ENCODE results near the gene STKLD1.

The STKLD1 gene

DNA sequence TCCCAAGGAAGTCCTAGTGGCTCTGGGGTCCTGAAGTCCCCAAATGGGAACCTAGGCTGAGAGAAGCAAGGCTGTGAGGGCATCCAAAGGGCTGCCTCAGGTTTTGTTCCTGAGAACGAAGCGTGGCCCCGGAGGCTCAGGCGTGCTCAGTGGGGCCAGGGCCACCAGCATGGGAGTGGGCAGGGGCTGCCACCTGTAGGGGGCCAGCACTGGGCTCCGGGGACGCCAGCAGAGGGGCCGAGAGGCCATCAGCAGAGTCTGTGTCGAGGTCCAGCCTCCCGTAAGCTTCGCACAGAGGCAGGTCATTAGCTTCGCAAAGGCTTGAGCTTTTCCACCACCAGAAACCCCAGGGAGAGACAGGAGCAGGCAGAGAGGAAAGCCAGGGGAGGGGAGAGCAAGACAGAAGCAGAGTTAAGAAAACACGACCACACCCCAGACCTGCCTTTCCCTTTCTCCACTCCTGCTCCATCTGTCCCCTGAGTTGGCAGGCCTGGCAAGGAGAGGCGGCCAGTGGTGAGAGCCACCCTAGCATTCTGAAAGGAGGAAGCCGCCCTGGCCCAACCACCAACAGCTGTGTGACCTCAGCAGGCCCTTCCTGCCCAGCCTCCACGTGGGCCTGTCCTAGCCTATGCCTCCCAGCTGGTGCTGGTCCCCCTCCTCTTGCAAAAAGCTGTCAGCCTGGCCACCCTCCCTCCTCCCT lies 34.6 kb upstream of the STKLD1 start:
- H3K36me3 ChIP-seq (ENCODE audit: low read depth): peaks cover 70% of the 10 kb centered on the region
- ATAC-seq (ENCODE audit: low read depth) (no peak), DNase-seq (ENCODE audit: low spot score) (no peak)
- H3K4me3 ChIP-seq (ENCODE audit: severe bottlenecking): no peak overlapping the region
- no peaks in the 10 kb centered on the region for H3K9me3 ChIP-seq (ENCODE audit: severe bottlenecking)
- TF ChIP-seq, protein P1, sequence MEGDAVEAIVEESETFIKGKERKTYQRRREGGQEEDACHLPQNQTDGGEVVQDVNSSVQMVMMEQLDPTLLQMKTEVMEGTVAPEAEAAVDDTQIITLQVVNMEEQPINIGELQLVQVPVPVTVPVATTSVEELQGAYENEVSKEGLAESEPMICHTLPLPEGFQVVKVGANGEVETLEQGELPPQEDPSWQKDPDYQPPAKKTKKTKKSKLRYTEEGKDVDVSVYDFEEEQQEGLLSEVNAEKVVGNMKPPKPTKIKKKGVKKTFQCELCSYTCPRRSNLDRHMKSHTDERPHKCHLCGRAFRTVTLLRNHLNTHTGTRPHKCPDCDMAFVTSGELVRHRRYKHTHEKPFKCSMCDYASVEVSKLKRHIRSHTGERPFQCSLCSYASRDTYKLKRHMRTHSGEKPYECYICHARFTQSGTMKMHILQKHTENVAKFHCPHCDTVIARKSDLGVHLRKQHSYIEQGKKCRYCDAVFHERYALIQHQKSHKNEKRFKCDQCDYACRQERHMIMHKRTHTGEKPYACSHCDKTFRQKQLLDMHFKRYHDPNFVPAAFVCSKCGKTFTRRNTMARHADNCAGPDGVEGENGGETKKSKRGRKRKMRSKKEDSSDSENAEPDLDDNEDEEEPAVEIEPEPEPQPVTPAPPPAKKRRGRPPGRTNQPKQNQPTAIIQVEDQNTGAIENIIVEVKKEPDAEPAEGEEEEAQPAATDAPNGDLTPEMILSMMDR (IDR thresholded peaks at IDR 0.05; ENCODE audit: poor library complexity, severe bottlenecking): no peak
- no peak overlapping the region for H3K27ac ChIP-seq (ENCODE audit: poor library complexity, severe bottlenecking)
- no peaks in the 10 kb centered on the region for H3K4me1 ChIP-seq (ENCODE audit: insufficient read depth, poor library complexity, severe bottlenecking)
- no peaks in the 10 kb centered on the region for H3K27me3 ChIP-seq (ENCODE audit: insufficient read depth, poor library complexity, severe bottlenecking)

DNA sequence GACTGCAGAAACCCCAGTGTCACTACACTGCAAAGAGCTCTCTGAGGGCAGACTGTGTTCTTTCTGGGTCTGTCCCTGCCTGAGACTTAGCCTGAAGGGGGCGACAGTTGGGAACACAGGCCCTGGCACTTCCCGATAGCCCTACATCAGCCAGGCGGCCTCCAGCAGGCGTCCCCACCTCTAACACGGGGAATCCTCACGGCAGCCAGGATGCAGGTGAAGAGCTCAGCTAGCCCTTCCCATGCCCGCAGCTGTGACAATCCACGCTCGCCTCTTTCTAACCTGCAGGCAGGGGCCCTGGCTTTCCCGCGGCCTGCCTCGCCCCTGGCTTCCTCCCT lies 34.1 kb upstream of the STKLD1 start:
- TF ChIP-seq, protein P1 (IDR thresholded peaks at IDR 0.05; ENCODE audit: poor library complexity, severe bottlenecking): peak; percentile 4
- Histone ChIP-seq H3K36me3 (ENCODE audit: low read depth) (peaks cover 70% of the 10 kb centered on the region), H3K4me3 (ENCODE audit: severe bottlenecking) (no peak overlapping the region), H3K4me1 (ENCODE audit: insufficient read depth, poor library complexity, severe bottlenecking) (no peaks in the 10 kb centered on the region), H3K27me3 (ENCODE audit: insufficient read depth, poor library complexity, severe bottlenecking) (no peaks in the 10 kb centered on the region), H3K27ac (ENCODE audit: poor library complexity, severe bottlenecking) (no peak overlapping the region), H3K9me3 (ENCODE audit: severe bottlenecking) (no peaks in the 10 kb centered on the region)
- ATAC-seq (ENCODE audit: low read depth): no peak
- DNase-seq (ENCODE audit: low spot score): no peak

DNA sequence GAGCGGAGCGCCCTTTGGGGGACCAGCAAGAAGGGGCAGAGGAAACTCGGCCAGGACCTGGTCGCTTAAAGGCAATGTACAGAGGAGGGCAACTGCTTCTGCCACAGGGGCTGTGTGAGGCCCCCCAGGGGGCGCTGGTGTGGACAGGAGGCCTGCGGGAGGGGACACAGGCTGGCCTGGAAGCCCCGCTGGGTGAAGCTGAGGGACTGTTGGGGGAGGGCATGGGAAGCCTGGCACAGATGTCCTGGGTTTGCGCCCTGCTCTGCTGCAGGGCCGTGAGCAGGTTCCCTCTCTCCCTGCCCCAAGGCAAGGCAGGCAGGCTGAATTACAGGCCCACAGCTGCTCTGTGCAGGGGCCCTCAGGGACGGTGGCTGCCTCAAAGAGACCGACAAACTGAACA lies 33.6 kb upstream of the STKLD1 start:
- no peak overlapping the region for H3K4me3 ChIP-seq (ENCODE audit: severe bottlenecking)
- DNase-seq (ENCODE audit: low spot score) (no peak), ATAC-seq (ENCODE audit: low read depth) (no peak)
- no peaks in the 10 kb centered on the region for H3K9me3 ChIP-seq (ENCODE audit: severe bottlenecking)
- TF ChIP-seq, protein P1 (IDR thresholded peaks at IDR 0.05; ENCODE audit: poor library complexity, severe bottlenecking): no peak
- H3K27ac ChIP-seq (ENCODE audit: poor library complexity, severe bottlenecking): no peak overlapping the region
- peaks cover 70% of the 10 kb centered on the region for H3K36me3 ChIP-seq (ENCODE audit: low read depth)
- H3K4me1 ChIP-seq (ENCODE audit: insufficient read depth, poor library complexity, severe bottlenecking): no peaks in the 10 kb centered on the region
- H3K27me3 ChIP-seq (ENCODE audit: insufficient read depth, poor library complexity, severe bottlenecking): no peaks in the 10 kb centered on the region

DNA sequence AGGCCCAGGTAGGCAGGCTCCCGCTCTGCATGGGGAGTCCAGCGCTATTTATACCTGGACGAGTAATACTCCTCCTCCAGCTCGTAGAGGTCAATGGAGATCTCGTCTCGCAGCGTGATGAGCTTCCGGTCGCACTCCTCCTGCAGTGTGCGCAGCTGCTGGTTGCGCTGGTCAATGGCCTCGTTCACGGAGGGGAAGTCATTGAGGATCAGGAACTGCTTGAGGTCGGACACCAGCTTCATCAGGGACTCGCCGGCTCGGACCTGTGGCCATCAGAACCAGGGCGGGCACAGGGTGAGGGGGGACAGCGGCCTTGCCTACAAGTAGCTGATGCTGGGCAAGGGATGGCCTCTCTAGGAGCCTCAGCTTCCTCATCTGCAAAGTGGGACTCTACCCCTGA lies 32.1 kb upstream of the STKLD1 start:
- H3K27ac ChIP-seq (ENCODE audit: poor library complexity, severe bottlenecking): no peak overlapping the region
- TF ChIP-seq, protein P1 (IDR thresholded peaks at IDR 0.05; ENCODE audit: poor library complexity, severe bottlenecking): no peak
- DNase-seq (ENCODE audit: low spot score) (no peak), ATAC-seq (ENCODE audit: low read depth) (no peak)
- H3K27me3 ChIP-seq (ENCODE audit: insufficient read depth, poor library complexity, severe bottlenecking): no peaks in the 10 kb centered on the region
- peaks cover 75% of the 10 kb centered on the region for H3K36me3 ChIP-seq (ENCODE audit: low read depth)
- H3K9me3 ChIP-seq (ENCODE audit: severe bottlenecking): no peaks in the 10 kb centered on the region
- no peaks in the 10 kb centered on the region for H3K4me1 ChIP-seq (ENCODE audit: insufficient read depth, poor library complexity, severe bottlenecking)
- no peak overlapping the region for H3K4me3 ChIP-seq (ENCODE audit: severe bottlenecking)

DNA sequence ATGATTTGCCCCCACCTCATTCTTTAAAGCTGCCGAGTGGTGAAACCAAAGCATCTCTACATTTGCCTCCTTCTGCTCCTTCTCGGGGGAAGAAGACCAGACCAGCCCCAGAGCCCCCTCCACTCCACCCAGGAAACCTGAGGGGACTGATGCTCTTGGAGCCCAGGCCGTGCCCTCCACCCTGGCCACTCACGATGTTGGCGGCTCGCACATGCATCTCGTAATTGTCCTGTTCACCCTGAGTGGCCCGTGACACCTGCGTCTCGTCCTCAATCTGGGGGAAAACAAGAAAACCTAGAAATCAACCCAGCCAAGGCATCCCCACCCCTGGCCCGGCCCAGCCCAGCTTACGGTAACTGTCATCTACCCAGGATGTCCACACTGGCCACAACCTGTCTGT lies 31.2 kb upstream of the STKLD1 start:
- H3K4me3 ChIP-seq (ENCODE audit: severe bottlenecking): no peak overlapping the region
- no peaks in the 10 kb centered on the region for H3K9me3 ChIP-seq (ENCODE audit: severe bottlenecking)
- DNase-seq (ENCODE audit: low spot score): no peak
- H3K36me3 ChIP-seq (ENCODE audit: low read depth): peaks cover 75% of the 10 kb centered on the region
- no peak overlapping the region for H3K27ac ChIP-seq (ENCODE audit: poor library complexity, severe bottlenecking)
- peaks cover 7% of the 10 kb centered on the region for H3K4me1 ChIP-seq (ENCODE audit: insufficient read depth, poor library complexity, severe bottlenecking)
- H3K27me3 ChIP-seq (ENCODE audit: insufficient read depth, poor library complexity, severe bottlenecking): no peaks in the 10 kb centered on the region
- no peak for ATAC-seq (ENCODE audit: low read depth)
- TF ChIP-seq, protein P1 (IDR thresholded peaks at IDR 0.05; ENCODE audit: poor library complexity, severe bottlenecking): no peak

All from RWPE2 (cell line).